GM13977 (cell line): ENCODE data around the gene VAMP1.

Experiments
- DNase-seq: peaks from one replicate; pipeline ENCODE4 v3.0.0; 2012; ENCODE audit warnings: low spot score
- in situ Hi-C: fragments of 300-500 bp; cut with MboI; formaldehyde crosslinking; loops from one replicate; pipeline ENCODE4 v1.12.0; 2022; ENCODE audit warnings: low sequenced_read_pairs, low pct_unique_long_range_greater_than_20kb, mixed read lengths, inconsistent platforms; ENCODE audit not compliant: unreplicated experiment
- TF ChIP-seq, protein P1 (sequence below): IDR thresholded peaks from 2 replicates; pipeline ENCODE4 v1.5.1; 2012; ENCODE audit warnings: mild to moderate bottlenecking, control low read depth; ENCODE audit not compliant: insufficient read depth; ENCODE audit errors: extremely low read depth, missing control alignments

Gene VAMP1

GRCh38 chr12:6424008-6424347, 46.5 kb downstream of the VAMP1 start:
- in situ Hi-C loops, result loop anchor here (5.0 to 10.0 kb wide), 2 partner anchors 38 to 111 kb away; partner anchors contain the start of gene GAPDH
- DNase-seq, result no peak
- TF ChIP-seq, protein P1, sequence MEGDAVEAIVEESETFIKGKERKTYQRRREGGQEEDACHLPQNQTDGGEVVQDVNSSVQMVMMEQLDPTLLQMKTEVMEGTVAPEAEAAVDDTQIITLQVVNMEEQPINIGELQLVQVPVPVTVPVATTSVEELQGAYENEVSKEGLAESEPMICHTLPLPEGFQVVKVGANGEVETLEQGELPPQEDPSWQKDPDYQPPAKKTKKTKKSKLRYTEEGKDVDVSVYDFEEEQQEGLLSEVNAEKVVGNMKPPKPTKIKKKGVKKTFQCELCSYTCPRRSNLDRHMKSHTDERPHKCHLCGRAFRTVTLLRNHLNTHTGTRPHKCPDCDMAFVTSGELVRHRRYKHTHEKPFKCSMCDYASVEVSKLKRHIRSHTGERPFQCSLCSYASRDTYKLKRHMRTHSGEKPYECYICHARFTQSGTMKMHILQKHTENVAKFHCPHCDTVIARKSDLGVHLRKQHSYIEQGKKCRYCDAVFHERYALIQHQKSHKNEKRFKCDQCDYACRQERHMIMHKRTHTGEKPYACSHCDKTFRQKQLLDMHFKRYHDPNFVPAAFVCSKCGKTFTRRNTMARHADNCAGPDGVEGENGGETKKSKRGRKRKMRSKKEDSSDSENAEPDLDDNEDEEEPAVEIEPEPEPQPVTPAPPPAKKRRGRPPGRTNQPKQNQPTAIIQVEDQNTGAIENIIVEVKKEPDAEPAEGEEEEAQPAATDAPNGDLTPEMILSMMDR, result no peak

DNA sequence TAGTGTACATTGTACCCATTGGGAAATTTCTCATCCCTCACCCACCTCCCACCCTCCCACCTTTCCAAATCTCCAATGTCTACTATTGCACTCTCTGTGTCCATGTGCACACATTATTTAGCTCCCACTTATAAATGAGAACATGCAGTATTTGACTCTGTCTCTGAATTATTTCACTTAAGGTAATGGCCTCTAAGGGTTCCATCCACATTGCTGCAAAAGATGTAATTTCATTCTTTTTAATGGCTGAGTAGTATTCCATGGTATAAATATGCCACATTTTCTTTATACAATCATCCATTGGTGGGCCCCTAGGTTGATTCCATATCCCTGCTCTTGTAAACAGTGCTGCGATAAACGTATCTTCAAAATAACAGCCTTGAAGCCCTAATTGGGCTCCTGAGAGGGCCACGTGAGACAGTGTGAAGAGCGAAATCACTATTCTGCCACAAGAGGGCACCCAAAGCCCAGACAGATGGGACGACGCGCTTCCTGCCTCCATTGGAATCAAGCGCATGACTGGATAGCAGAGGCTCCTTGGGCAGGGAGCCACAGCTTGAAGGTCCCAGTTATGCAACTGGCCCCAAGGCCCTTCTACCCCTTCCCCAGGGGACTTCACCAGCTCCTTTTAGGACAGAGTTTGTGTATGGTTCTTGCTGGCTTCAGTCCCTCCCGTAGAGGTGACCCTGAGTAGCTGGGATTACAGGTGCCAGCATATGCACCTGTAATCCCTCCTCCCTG, 47.0 kb downstream of the VAMP1 start:
- in situ Hi-C loops, result loop anchor here (5.0 to 10.0 kb wide), 2 partner anchors 39 to 111 kb away; partner anchors contain the start of gene GAPDH
- peak; percentile 79 for DNase-seq
- TF ChIP-seq, protein P1, result peak; percentile 85

DNA sequence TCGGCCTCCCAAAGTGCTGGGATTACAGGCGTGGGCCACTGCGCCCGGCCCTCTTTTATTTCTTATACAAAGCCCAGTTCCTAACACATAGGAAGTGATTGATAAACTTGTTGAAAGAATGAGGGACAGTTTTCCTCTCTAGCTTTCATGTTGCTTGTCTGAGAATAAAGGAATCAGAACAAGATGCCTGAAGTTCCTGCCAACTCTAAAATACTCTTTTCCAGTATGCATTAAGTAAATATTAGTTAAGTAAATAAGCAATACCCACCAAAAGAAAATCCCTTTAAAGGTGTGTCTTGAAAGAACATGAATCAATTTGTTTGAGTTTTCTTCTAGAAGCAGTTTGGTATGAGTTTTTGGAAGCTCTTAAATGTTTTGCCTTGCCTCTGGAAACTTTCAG, 50.1 kb downstream of the VAMP1 start:
- no peak for DNase-seq
- TF ChIP-seq, protein P1, result no peak
- in situ Hi-C loops, result loop anchor here (5.0 to 10.0 kb wide), 2 partner anchors 42 to 114 kb away; partner anchors contain the start of gene GAPDH

DNA sequence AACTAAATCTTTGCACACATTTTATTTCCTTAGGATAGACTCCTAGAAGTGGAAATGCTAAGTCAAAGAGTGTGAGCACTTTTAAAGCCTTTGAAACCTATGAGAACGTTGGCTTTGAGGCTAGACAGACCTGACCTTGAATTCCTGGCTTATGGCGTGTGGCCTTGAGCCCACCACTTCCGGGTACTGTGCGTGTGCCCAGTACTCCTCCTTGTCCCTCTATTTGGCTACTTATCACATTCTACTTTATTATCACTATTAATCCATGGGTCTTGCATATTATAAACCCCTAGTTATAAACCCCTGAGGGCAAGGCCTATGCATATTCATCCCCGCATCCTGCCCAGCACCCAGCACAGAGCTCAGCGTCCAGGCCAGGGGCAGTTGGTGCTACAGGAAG, 51.7 kb downstream of the VAMP1 start:
- in situ Hi-C loops, result no loop called here
- DNase-seq, result no peak
- TF ChIP-seq, protein P1, result no peak

DNA sequence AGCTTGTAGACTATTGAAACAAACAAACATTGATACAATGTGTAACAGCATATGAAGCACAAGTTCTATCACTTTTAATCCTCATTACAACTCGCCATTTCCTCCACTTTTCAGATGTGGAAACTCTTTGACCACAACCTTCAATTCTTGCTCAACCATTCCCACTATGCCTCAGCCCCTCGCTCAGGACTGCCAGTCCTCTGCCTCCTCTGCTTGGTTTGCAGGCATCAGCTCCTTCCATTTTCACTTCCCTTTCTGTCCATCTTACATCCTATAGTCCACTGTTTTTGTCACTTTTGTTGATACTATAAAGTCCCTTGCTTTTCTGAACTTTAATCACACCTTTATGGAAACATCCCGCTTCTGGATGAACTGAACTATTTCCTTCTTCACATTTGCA, 53.9 kb downstream of the VAMP1 start:
- in situ Hi-C loops, result no loop called here
- TF ChIP-seq, protein P1, result no peak
- no peak for DNase-seq
